Measurements from ENCODE around the gene CNTN4.

DNA sequence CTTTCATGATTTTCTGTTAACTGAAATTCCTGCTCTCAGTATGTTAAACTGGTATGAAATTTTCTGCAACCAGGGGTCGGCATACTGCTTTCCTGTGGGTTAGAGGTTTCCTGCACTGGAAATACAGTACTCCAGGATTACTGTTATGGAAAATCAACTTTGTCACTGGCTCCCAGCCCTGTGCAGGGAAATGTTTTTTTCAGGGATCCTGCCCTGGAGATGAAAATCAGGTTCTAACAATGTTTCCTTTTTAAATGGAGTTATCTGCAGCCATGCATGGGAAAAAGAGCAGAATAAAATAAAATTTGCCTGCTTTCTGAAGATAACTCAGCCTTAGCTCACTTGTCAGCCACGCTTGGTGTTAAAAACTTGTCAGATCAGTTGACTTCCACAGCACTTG lies 791.1 kb downstream of the CNTN4 start:
- TF ChIP-seq, protein P1, sequence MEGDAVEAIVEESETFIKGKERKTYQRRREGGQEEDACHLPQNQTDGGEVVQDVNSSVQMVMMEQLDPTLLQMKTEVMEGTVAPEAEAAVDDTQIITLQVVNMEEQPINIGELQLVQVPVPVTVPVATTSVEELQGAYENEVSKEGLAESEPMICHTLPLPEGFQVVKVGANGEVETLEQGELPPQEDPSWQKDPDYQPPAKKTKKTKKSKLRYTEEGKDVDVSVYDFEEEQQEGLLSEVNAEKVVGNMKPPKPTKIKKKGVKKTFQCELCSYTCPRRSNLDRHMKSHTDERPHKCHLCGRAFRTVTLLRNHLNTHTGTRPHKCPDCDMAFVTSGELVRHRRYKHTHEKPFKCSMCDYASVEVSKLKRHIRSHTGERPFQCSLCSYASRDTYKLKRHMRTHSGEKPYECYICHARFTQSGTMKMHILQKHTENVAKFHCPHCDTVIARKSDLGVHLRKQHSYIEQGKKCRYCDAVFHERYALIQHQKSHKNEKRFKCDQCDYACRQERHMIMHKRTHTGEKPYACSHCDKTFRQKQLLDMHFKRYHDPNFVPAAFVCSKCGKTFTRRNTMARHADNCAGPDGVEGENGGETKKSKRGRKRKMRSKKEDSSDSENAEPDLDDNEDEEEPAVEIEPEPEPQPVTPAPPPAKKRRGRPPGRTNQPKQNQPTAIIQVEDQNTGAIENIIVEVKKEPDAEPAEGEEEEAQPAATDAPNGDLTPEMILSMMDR (IDR thresholded peaks at IDR 0.05; ENCODE audit: extremely low read depth in 1 of 2, insufficient read depth in 1 of 2, low read depth in 1 of 2, low read length in 2 of 2) = no peak
- no peak for TF ChIP-seq POLR2AphosphoS5 (IDR thresholded peaks at IDR 0.05; ENCODE audit: insufficient read depth, low read depth, low read length)
- TF ChIP-seq EZH2 (IDR thresholded peaks at IDR 0.05; ENCODE audit: borderline replicate concordance, low read depth, low read length, severe bottlenecking) = no peak
- no peak for TF ChIP-seq POLR2A (IDR thresholded peaks at IDR 0.05; ENCODE audit: low read depth, low read length)
- no peak for TF ChIP-seq JUN (IDR thresholded peaks at IDR 0.05; ENCODE audit: borderline replicate concordance, insufficient read depth, insufficient read length, low read depth)
- TF ChIP-seq MYC (IDR thresholded peaks at IDR 0.05; ENCODE audit: low read depth, low read length) = no peak
- TF ChIP-seq, protein P2, sequence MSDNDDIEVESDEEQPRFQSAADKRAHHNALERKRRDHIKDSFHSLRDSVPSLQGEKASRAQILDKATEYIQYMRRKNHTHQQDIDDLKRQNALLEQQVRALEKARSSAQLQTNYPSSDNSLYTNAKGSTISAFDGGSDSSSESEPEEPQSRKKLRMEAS (IDR thresholded peaks at IDR 0.05; ENCODE audit: insufficient read depth, insufficient read length) = no peak
- no peak for TF ChIP-seq FOS (IDR thresholded peaks at IDR 0.05; ENCODE audit: borderline replicate concordance, insufficient read depth, low read length)
- no peak for TF ChIP-seq GATA2 (IDR thresholded peaks at IDR 0.05; ENCODE audit: insufficient read depth, insufficient read length, low read depth, low read length)

All from endothelial cell of umbilical vein (primary cell).